Hepatocyte (in vitro differentiated cells): ENCODE measurements around the gene LEMD2. TPM values are rescaled to one million over a fixed set of nuclear protein-coding genes. Genes with fewer than 3 reads are reported as not detected.

Experiments used
- DNase-seq: peaks from one replicate; pipeline ENCODE4 v3.0.0-alpha.2; 2016; ENCODE audit warnings: low spot score
- H2AFZ ChIP-seq: fragments of 200-600 bp; sonication (generic); 2 replicates; pipeline ENCODE4 v1.6.0; 2016; ENCODE audit warnings: antibody characterized with exemption, mild to moderate bottlenecking
- H3K27ac ChIP-seq: fragments of 200-600 bp; sonication (generic); 2 replicates; pipeline ENCODE4 v1.5.1; 2016; ENCODE audit warnings: mild to moderate bottlenecking
- H3K27me3 ChIP-seq: fragments of 200-600 bp; sonication (generic); 2 replicates; pipeline ENCODE4 v1.6.1; 2016
- H3K36me3 ChIP-seq: fragments of 200-600 bp; sonication (generic); replicated peaks from 2 replicates; pipeline ENCODE4 v1.5.1; 2016; ENCODE audit warnings: low read depth; ENCODE audit not compliant: insufficient read depth
- H3K4me1 ChIP-seq: fragments of 200-600 bp; sonication (generic); 2 replicates; pipeline ENCODE4 v1.5.1; 2016; ENCODE audit warnings: mild to moderate bottlenecking, moderate library complexity; ENCODE audit not compliant: insufficient read depth
- H3K4me2 ChIP-seq: fragments of 200-600 bp; sonication (generic); 2 replicates; pipeline ENCODE4 v1.6.0; 2016
- H3K4me3 ChIP-seq: fragments of 200-600 bp; sonication (generic); 2 replicates; pipeline ENCODE4 v1.5.1; 2016; ENCODE audit warnings: mild to moderate bottlenecking
- H3K79me2 ChIP-seq: fragments of 200-600 bp; sonication (generic); 2 replicates; pipeline ENCODE4 v1.6.0; 2017; ENCODE audit warnings: mild to moderate bottlenecking
- H3K9me2 ChIP-seq: fragments of 200-600 bp; sonication (generic); replicated peaks from 2 replicates; pipeline ENCODE4 v1.6.0; 2017; ENCODE audit warnings: mild to moderate bottlenecking; ENCODE audit not compliant: insufficient read depth
- H3K9me3 ChIP-seq: fragments of 200-600 bp; sonication (generic); 2 replicates; pipeline ENCODE4 v1.5.1; 2016; ENCODE audit warnings: low read depth, mild to moderate bottlenecking
- H4K20me1 ChIP-seq: fragments of 200-600 bp; sonication (generic); 2 replicates; pipeline ENCODE4 v1.6.0; 2016; ENCODE audit warnings: mild to moderate bottlenecking; ENCODE audit not compliant: insufficient read depth, poor library complexity, severe bottlenecking
- EZH2 ChIP-seq: fragments of 200-600 bp; sonication (generic); IDR thresholded peaks from 2 replicates; pipeline ENCODE4 v1.6.1; 2016; ENCODE audit warnings: antibody characterized with exemption, mild to moderate bottlenecking, borderline replicate concordance
- EZH2phosphoT487 ChIP-seq: fragments of 200-600 bp; sonication (generic); IDR thresholded peaks from one replicate; pipeline ENCODE4 v1.6.1; 2018; ENCODE audit warnings: antibody characterized with exemption, mild to moderate bottlenecking, low read depth, moderate library complexity; ENCODE audit not compliant: unreplicated experiment, severe bottlenecking
- WGBS: methylation state at CpG from one replicate; pipeline ENCODE4 v1.1.6; 2016; ENCODE audit warnings: low lambda C conversion rate; ENCODE audit errors: missing lambda C conversion rate; 5-methylcytosine and 5-hydroxymethylcytosine counted together
- polyA plus RNA-seq: library from polyadenylated mRNA; unstranded; fragments of >200 nt; fragmentation: Nextera tagmentation; extraction: Ambion mirVana; gene quantifications from 2 replicates; pipeline ENCODE4 v1.2.1, GENCODE V29; 2016
- total RNA-seq: library from RNA; depleted of rRNA; stranded (reverse); fragments of >200 nt; gene quantifications from 2 replicates; pipeline ENCODE4 v1.2.3, GENCODE V29; 2014
- TF ChIP-seq, protein P1 (sequence below): fragments of 200-600 bp; sonication (generic); IDR thresholded peaks from 2 replicates; pipeline ENCODE4 v1.5.1; 2016; ENCODE audit warnings: antibody characterized with exemption, mild to moderate bottlenecking; ENCODE audit not compliant: poor library complexity

Gene LEMD2
- total and polyA plus RNA-seq, 2 experiments from 2014 or later: 38.1 to 66.3 TPM

DNA sequence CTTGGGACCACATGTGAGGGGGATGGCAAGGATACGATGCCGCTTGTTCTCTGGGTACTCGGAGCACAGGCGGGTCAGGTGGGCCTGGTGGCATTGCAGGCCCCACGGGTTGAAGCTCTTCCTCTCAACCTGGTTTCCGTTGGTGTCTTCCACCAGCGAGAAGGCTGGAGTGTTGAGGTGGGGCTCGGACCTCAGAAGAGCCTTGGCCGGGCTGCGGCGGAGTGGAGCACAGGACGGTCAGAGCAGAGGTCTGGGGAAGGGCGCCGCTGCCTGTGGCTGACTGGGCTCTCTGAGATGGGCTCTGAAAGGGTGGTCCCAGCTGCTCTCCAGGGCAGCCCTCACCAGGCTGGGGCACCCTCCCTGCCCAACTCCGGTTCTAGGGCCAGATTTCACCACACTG is 62.2 kb downstream of the LEMD2 start:
- no peak overlapping the region for H2AFZ ChIP-seq
- TF ChIP-seq EZH2phosphoT487 (no peak), EZH2 (no peak)
- TF ChIP-seq, protein P1, sequence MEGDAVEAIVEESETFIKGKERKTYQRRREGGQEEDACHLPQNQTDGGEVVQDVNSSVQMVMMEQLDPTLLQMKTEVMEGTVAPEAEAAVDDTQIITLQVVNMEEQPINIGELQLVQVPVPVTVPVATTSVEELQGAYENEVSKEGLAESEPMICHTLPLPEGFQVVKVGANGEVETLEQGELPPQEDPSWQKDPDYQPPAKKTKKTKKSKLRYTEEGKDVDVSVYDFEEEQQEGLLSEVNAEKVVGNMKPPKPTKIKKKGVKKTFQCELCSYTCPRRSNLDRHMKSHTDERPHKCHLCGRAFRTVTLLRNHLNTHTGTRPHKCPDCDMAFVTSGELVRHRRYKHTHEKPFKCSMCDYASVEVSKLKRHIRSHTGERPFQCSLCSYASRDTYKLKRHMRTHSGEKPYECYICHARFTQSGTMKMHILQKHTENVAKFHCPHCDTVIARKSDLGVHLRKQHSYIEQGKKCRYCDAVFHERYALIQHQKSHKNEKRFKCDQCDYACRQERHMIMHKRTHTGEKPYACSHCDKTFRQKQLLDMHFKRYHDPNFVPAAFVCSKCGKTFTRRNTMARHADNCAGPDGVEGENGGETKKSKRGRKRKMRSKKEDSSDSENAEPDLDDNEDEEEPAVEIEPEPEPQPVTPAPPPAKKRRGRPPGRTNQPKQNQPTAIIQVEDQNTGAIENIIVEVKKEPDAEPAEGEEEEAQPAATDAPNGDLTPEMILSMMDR: no peak
- H3K27ac ChIP-seq: no peak overlapping the region
- H3K4me1 ChIP-seq: no peaks in the 10 kb centered on the region
- H3K36me3 ChIP-seq: no peaks in the 10 kb centered on the region
- no peak overlapping the region for H3K4me2 ChIP-seq
- no peaks in the 10 kb centered on the region for H3K79me2 ChIP-seq
- no peaks in the 10 kb centered on the region for H3K9me2 ChIP-seq
- DNase-seq: no peak
- H3K4me3 ChIP-seq: no peak overlapping the region
- H3K9me3 ChIP-seq: no peaks in the 10 kb centered on the region
- no peaks in the 10 kb centered on the region for H3K27me3 ChIP-seq
- no peaks in the 10 kb centered on the region for H4K20me1 ChIP-seq
- 95% methylated on average over 15 of the region's 15 CpGs for WGBS

DNA sequence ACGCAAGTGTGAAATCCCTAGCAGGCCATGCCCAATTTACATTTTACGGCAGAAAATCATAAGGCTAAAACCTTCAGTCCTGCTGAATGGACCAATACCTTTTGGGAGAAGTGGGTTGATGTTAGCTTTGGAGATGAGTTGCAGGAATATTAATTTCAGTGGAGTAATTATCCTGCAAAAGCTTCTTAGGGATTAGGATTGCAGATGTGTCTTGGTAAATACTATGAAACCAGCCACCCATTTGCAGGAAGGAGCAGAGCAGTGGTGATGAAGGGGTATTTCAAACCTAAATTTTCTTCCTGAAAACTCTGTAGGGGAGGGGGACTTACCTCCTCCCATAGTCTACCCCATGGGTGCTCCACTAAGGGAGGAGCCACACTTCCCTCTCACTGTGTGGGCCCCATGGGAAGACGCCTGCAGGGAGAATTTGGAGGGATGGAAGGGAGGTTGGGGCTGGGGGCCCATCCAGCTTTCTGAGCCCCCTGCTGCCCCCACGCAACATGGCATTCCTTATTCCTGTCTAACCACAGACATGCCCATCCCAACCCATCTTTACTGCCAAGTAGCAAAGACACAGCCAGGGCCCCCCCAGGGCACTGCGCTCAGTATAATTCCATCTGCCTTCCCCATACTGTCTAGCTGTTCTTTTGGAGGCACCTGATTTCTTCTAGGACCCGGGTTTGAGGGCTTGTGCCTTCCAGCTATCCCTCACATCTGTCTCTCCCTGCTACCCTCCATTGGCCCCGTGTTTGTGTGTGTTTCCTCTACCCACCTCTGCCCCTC is 62.8 kb downstream of the LEMD2 start:
- H3K9me3 ChIP-seq: no peaks in the 10 kb centered on the region
- no peaks in the 10 kb centered on the region for H3K79me2 ChIP-seq
- TF ChIP-seq EZH2: no peak
- TF ChIP-seq EZH2phosphoT487: no peak
- TF ChIP-seq, protein P1: no peak
- no peaks in the 10 kb centered on the region for H4K20me1 ChIP-seq
- no peak for DNase-seq
- H3K4me2 ChIP-seq: no peak overlapping the region
- H3K4me3 ChIP-seq: no peak overlapping the region
- no peak overlapping the region for H3K27ac ChIP-seq
- H3K27me3 ChIP-seq: no peaks in the 10 kb centered on the region
- H3K36me3 ChIP-seq: no peaks in the 10 kb centered on the region
- no peaks in the 10 kb centered on the region for H3K4me1 ChIP-seq
- WGBS: 96% methylated on average over 7 of the region's 7 CpGs
- no peaks in the 10 kb centered on the region for H3K9me2 ChIP-seq
- H2AFZ ChIP-seq: no peak overlapping the region

DNA sequence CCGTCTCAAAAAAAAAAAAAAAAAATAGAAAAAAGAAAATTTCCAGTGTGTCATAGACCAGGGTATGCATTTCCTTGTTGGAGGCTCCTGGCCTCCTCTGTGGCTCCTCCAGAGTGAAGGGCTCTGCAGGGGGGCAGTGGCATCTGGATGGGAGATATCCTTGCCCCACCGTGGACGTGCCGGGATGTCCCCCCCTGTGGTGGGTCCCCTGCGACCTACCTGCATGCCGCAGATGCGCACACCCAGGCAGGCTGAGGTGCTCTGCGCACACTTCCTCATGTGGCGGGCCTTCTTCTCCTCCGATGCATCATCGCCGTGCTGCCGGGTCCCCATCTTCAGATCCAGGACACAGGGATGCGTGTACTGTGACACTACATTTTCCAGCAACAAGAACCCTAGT is 63.7 kb downstream of the LEMD2 start:
- no peaks in the 10 kb centered on the region for H3K36me3 ChIP-seq
- H3K9me2 ChIP-seq: no peaks in the 10 kb centered on the region
- no peak overlapping the region for H3K4me3 ChIP-seq
- no peak overlapping the region for H3K4me2 ChIP-seq
- no peak overlapping the region for H2AFZ ChIP-seq
- TF ChIP-seq, protein P1: no peak
- TF ChIP-seq EZH2phosphoT487 (no peak), EZH2 (no peak)
- no peaks in the 10 kb centered on the region for H3K27me3 ChIP-seq
- H3K79me2 ChIP-seq: no peaks in the 10 kb centered on the region
- no peaks in the 10 kb centered on the region for H4K20me1 ChIP-seq
- DNase-seq: no peak
- WGBS: 97% methylated on average over 13 of the region's 14 CpGs
- no peak overlapping the region for H3K27ac ChIP-seq
- H3K4me1 ChIP-seq: no peaks in the 10 kb centered on the region
- H3K9me3 ChIP-seq: no peaks in the 10 kb centered on the region
